ENCODE measurements around the gene PPP6R2.

DNA sequence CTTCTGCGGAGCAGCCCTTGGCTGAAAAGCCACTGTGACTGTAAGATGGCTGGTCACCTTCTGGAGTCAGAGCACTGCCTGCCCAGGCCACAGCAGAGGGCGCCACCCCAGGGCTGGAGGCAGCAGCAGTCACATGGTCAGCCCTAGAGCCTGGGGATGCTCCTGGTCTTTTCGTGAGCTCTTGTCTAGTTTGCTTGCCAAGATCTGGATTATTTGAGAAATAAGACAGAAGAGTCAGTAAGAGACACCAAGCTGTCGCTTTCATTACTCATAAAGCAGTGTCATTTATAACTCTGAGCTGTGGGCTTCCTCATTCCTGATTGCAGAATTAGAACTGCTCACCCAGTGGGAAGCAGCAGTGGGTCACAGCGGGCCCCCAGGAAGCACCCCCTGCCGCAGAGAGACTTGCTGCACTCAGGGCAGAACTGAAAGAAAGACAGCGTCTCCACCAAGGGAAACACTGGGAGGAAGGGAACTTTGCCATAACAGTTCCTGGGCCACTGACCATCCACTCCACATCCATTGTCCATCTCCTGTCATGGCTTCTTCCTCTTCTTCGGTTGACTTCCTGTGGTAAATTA lies 56.7 kb downstream of the PPP6R2 start:
- peak; percentile 26 to 74 (median 35) for TF ChIP-seq CTCF (optimal IDR thresholded peaks at IDR 0.05 in 1 of 3, IDR thresholded peaks at IDR 0.05 in 1 of 3, conservative IDR thresholded peaks at IDR 0.05 in 1 of 3; ENCODE audit: extremely low read depth in 1 of 3, insufficient read depth in 2 of 3, low read length in 3 of 3)
- no peak for TF ChIP-seq EZH2 (IDR thresholded peaks at IDR 0.05; ENCODE audit: low read length)

Data from keratinocyte (primary cell).